Liver (tissue), 9 donors: ENCODE data around the gene DCC. TPM values are rescaled to one million over a fixed set of nuclear protein-coding genes. Genes with fewer than 3 reads are reported as not detected.

Source experiments
- DNase-seq: peaks from one replicate; pipeline ENCODE4 v3.0.0-alpha.2; 2017; ENCODE audit warnings: low spot score
- H3K27ac ChIP-seq, 2 donors: one replicate each; pipeline ENCODE4 v1.7.0; 2013; ENCODE audit warnings: inconsistent platforms in 2 of 2, low read length in 2 of 2, control low read depth in 1 of 2, low read depth in 1 of 2, mild to moderate bottlenecking in 1 of 2
- H3K27me3 ChIP-seq, 4 donors: one replicate each; pipeline versions ENCODE4 v1.6.1 to v1.7.0; 2013; ENCODE audit warnings: low read length in 3 of 4, inconsistent platforms in 1 of 4, mild to moderate bottlenecking in 1 of 4, moderate library complexity in 1 of 4; ENCODE audit not compliant: control insufficient read depth in 4 of 4, insufficient read depth in 4 of 4
- H3K36me3 ChIP-seq, 4 donors: one replicate each; pipeline versions ENCODE4 v1.6.1 to v1.7.0; 2013; ENCODE audit warnings: low read length in 3 of 4, mild to moderate bottlenecking in 3 of 4, low read depth in 1 of 4, moderate library complexity in 1 of 4; ENCODE audit not compliant: control insufficient read depth in 4 of 4, insufficient read depth in 3 of 4
- H3K4me1 ChIP-seq, 4 donors: one replicate each; pipeline versions ENCODE4 v1.6.1 to v1.7.0; 2013; ENCODE audit warnings: low read length in 3 of 4, mild to moderate bottlenecking in 3 of 4, moderate library complexity in 1 of 4; ENCODE audit not compliant: control insufficient read depth in 4 of 4, insufficient read depth in 4 of 4
- H3K4me3 ChIP-seq, 3 donors: one replicate each; pipeline versions ENCODE4 v1.6.1 to v1.7.0; 2013; ENCODE audit warnings: low read length in 3 of 3, control low read depth in 1 of 3, low read depth in 1 of 3, mild to moderate bottlenecking in 1 of 3
- H3K9ac ChIP-seq, 2 donors: one replicate each; pipeline ENCODE4 v1.7.0; 2013; ENCODE audit warnings: low read length in 2 of 2, mild to moderate bottlenecking in 2 of 2, moderate library complexity in 2 of 2, control low read depth in 1 of 2, low read depth in 1 of 2
- H3K9me3 ChIP-seq, 4 donors: one replicate each; pipeline versions ENCODE4 v1.6.1 to v1.7.0; 2013; ENCODE audit warnings: low read length in 3 of 4; ENCODE audit not compliant: control insufficient read depth in 4 of 4
- ATF3 ChIP-seq: IDR thresholded peaks from 2 replicates; pipeline ENCODE4 v1.6.1; 2016; ENCODE audit warnings: antibody characterized with exemption
- CTCF ChIP-seq: fragments of 150-350 bp; IDR thresholded peaks from 2 replicates; pipeline ENCODE4 v1.5.1; 2017; ENCODE audit warnings: improper control_type of control experiment, low read depth, low read length; ENCODE audit not compliant: missing input control
- EGR1 ChIP-seq, 2 donors: IDR thresholded peaks; 2 replicates each; pipeline ENCODE4 v1.6.1; 2016 to 2018; ENCODE audit warnings: antibody characterized with exemption in 2 of 2, low read depth in 2 of 2
- FOXA1 ChIP-seq: IDR thresholded peaks from 2 replicates; pipeline ENCODE4 v1.6.1; 2016; ENCODE audit warnings: antibody characterized with exemption
- FOXA2 ChIP-seq: IDR thresholded peaks from 2 replicates; pipeline ENCODE4 v1.6.1; 2016; ENCODE audit warnings: antibody characterized with exemption
- GABPA ChIP-seq, 2 donors: IDR thresholded peaks in 1 of 2; conservative IDR thresholded peaks in 1 of 2; 2 replicates each; pipeline ENCODE4 v1.6.1; 2016; ENCODE audit warnings: antibody characterized with exemption in 2 of 2, mild to moderate bottlenecking in 1 of 2, moderate library complexity in 1 of 2
- HNF4A ChIP-seq, 2 donors: conservative IDR thresholded peaks; 2 replicates each; pipeline ENCODE4 v1.6.1; 2016; ENCODE audit warnings: antibody characterized with exemption in 2 of 2, mild to moderate bottlenecking in 2 of 2
- HNF4G ChIP-seq: IDR thresholded peaks from 2 replicates; pipeline ENCODE4 v1.6.1; 2016; ENCODE audit warnings: antibody characterized with exemption
- JUND ChIP-seq, 2 donors: IDR thresholded peaks; 2 replicates each; pipeline ENCODE4 v1.6.1; 2016; ENCODE audit warnings: antibody characterized with exemption in 2 of 2
- MAX ChIP-seq: IDR thresholded peaks from 2 replicates; pipeline ENCODE4 v1.6.1; 2016; ENCODE audit warnings: antibody characterized with exemption
- NR2F2 ChIP-seq: IDR thresholded peaks from 2 replicates; pipeline ENCODE4 v1.6.1; 2016; ENCODE audit warnings: antibody characterized with exemption
- RAD21 ChIP-seq, 2 donors: IDR thresholded peaks; 2 replicates each; pipeline ENCODE4 v1.6.1; 2016; ENCODE audit warnings: antibody characterized with exemption in 2 of 2, mild to moderate bottlenecking in 2 of 2
- REST ChIP-seq: IDR thresholded peaks from 2 replicates; pipeline ENCODE4 v1.6.1; 2016; ENCODE audit warnings: antibody characterized with exemption, mild to moderate bottlenecking
- RXRA ChIP-seq, 2 donors: IDR thresholded peaks; 2 replicates each; pipeline ENCODE4 v1.6.1; 2017 to 2018; ENCODE audit warnings: antibody characterized with exemption in 2 of 2, mild to moderate bottlenecking in 1 of 2
- SP1 ChIP-seq: IDR thresholded peaks from 2 replicates; pipeline ENCODE4 v1.6.1; 2018; ENCODE audit warnings: antibody characterized with exemption, mild to moderate bottlenecking
- TAF1 ChIP-seq: conservative IDR thresholded peaks from 2 replicates; pipeline ENCODE4 v1.6.1; 2016; ENCODE audit warnings: antibody characterized with exemption, mild to moderate bottlenecking
- YY1 ChIP-seq: IDR thresholded peaks from 2 replicates; pipeline ENCODE4 v1.6.1; 2016; ENCODE audit warnings: antibody characterized with exemption, mild to moderate bottlenecking
- ZBTB33 ChIP-seq: IDR thresholded peaks from 2 replicates; pipeline ENCODE4 v1.6.1; 2016; ENCODE audit warnings: antibody characterized with exemption
- WGBS: extraction: QIAGEN DNeasy Blood & Tissue Kit; methylation state at CpG from one replicate; pipeline ENCODE4 v1.1.7; 2013; 5-methylcytosine and 5-hydroxymethylcytosine counted together
- polyA plus RNA-seq, 2 donors: library from polyadenylated mRNA; stranded (reverse) in 1 of 2; unstranded in 1 of 2; fragments of 200-250 nt in 1 of 2; fragments of >200 nt in 1 of 2; fragmentation: Nextera tagmentation in 1 of 2; extraction: Ambion mirVana in 1 of 2; gene quantifications; one replicate each; pipeline versions ENCODE4 v1.2.1 to v1.2.3, GENCODE V29; 2013 to 2015
- total RNA-seq, 2 donors: library from RNA; depleted of rRNA; stranded (reverse); fragments of >200 nt; gene quantifications; one replicate each; pipeline ENCODE4 v1.2.3, GENCODE V29; 2014
- donor health status: healthy.
- donor health status: healthy.
- donor health status: healthy.
- donor health status: healthy.
- donor health status: healthy.

DCC gene
- total and polyA plus RNA-seq, 4 donors, result under 0.01 to 0.03 TPM; not detected in 2

GRCh38 chr18:52422985-52423601 is 83.1 kb downstream of the DCC start:
- DNase-seq, result no peak
- WGBS, result 34% methylated on average over 3 of the region's 3 CpGs
- TF ChIP-seq JUND (IDR thresholded peaks at IDR 0.05) (no peak), ZBTB33 (no peak), ATF3 (no peak), FOXA2 (no peak), HNF4A (conservative IDR thresholded peaks at IDR 0.05) (no peak)
- Histone ChIP-seq H3K4me3 (no peak overlapping the region), H3K9me3 (no peaks in the 10 kb centered on the region), H3K9ac (no peak overlapping the region), H3K36me3 (no peaks in the 10 kb centered on the region), H3K27ac (no peak overlapping the region), H3K27me3 (peaks cover 0 to 2% (median 0%) of the 10 kb centered on the region in 4 donors), H3K4me1 (no peaks in the 10 kb centered on the region)

- Histone ChIP-seq H3K9ac (no peak overlapping the region), H3K36me3 (no peaks in the 10 kb centered on the region), H3K4me1 (no peaks in the 10 kb centered on the region), H3K27me3 (no peaks in the 10 kb centered on the region), H3K27ac (no peak overlapping the region), H3K4me3 (no peak overlapping the region), H3K9me3 (no peaks in the 10 kb centered on the region)
- TF ChIP-seq REST (no peak), EGR1 (IDR thresholded peaks at IDR 0.05; ENCODE audit: low read depth in 2 of 2) (no peak), NR2F2 (no peak), TAF1 (no peak), YY1 (no peak), ATF3 (no peak), HNF4G (no peak), JUND (IDR thresholded peaks at IDR 0.05) (no peak), CTCF (no peak), GABPA (IDR thresholded peaks at IDR 0.05 in 1 of 2, conservative IDR thresholded peaks at IDR 0.05 in 1 of 2) (no peak), FOXA2 (no peak), FOXA1 (no peak), HNF4A (conservative IDR thresholded peaks at IDR 0.05) (no peak), ZBTB33 (no peak), RAD21 (IDR thresholded peaks at IDR 0.05) (no peak), MAX (no peak), RXRA (IDR thresholded peaks at IDR 0.05) (no peak), SP1 (no peak)
- DNase-seq, result no peak
- WGBS, result 61% methylated on average over 4 of the region's 4 CpGs
Observed at GRCh38 chr18:52426041-52426440, 86.0 kb downstream of the DCC start.
